ENCODE measurements around the gene FOXO6.

FOXO6 gene

GRCh38 chr1:41369531-41369930, 8.3 kb downstream of the FOXO6 start:
- DNase-seq (ENCODE audit: low spot score): no peak
- no peak for TF ChIP-seq CTCF (conservative IDR thresholded peaks at IDR 0.05; ENCODE audit: low read depth)
- peak overlapping the region; percentile 20; the same call in 1 of the 2 replicates for H3K27ac ChIP-seq
- CTCF ChIA-PET: no interaction called here
- POLR2A ChIA-PET (ENCODE audit: low non-redundant PET): no interaction called here

GRCh38 chr1:41370225-41370624, 9.0 kb downstream of the FOXO6 start:
- H3K27ac ChIP-seq: peak overlapping the region; percentile 81
- DNase-seq (ENCODE audit: low spot score): no peak
- TF ChIP-seq CTCF (conservative IDR thresholded peaks at IDR 0.05; ENCODE audit: low read depth): no peak
- CTCF ChIA-PET: interaction anchor here (0.7 kb wide), 1 partner anchor 88 kb away, joined by 4 read pairs; no protein-coding TSS in a partner anchor
- POLR2A ChIA-PET (ENCODE audit: low non-redundant PET): no interaction called here

- ChIA-PET POLR2A (ENCODE audit: low non-redundant PET) (no interaction called here), CTCF (interaction anchor here (0.7 kb wide), 2 partner anchors 14 to 88 kb away, joined by 3 to 4 read pairs; no protein-coding TSS in a partner anchor)
- TF ChIP-seq CTCF (conservative IDR thresholded peaks at IDR 0.05; ENCODE audit: low read depth): no peak
- peak overlapping the region; percentile 81 for H3K27ac ChIP-seq
- no peak for DNase-seq (ENCODE audit: low spot score)
These were observed 9.7 kb downstream of the FOXO6 start for GRCh38 chr1:41370756-41371420.

- POLR2A ChIA-PET (ENCODE audit: low non-redundant PET): no interaction called here
- no peak for DNase-seq (ENCODE audit: low spot score)
- no peak for TF ChIP-seq CTCF (conservative IDR thresholded peaks at IDR 0.05; ENCODE audit: low read depth)
- CTCF ChIA-PET: interaction anchor here (0.7 kb wide), 1 partner anchor 129 kb away, joined by 3 read pairs; no protein-coding TSS in a partner anchor
- H3K27ac ChIP-seq: peak overlapping the region; percentile 81
These were observed 10.7 kb downstream of the FOXO6 start for GRCh38 chr1:41371630-41372599.

GRCh38 chr1:41372600-41372993, 11.4 kb downstream of the FOXO6 start:
- CTCF ChIA-PET: interaction anchor here (0.7 kb wide), 1 partner anchor 129 kb away, joined by 3 read pairs; no protein-coding TSS in a partner anchor
- no peak for DNase-seq (ENCODE audit: low spot score)
- peak overlapping the region; percentile 81 for H3K27ac ChIP-seq
- POLR2A ChIA-PET (ENCODE audit: low non-redundant PET): no interaction called here
- TF ChIP-seq CTCF (conservative IDR thresholded peaks at IDR 0.05; ENCODE audit: low read depth): no peak

GRCh38 chr1:41373373-41373772, 12.1 kb downstream of the FOXO6 start:
- CTCF ChIA-PET: no interaction called here
- no peak for TF ChIP-seq CTCF (conservative IDR thresholded peaks at IDR 0.05; ENCODE audit: low read depth)
- no peak for DNase-seq (ENCODE audit: low spot score)
- POLR2A ChIA-PET (ENCODE audit: low non-redundant PET): no interaction called here
- peak overlapping the region; percentile 81; the same call in 1 of the 2 replicates for H3K27ac ChIP-seq

Data from RWPE1 (cell line).